K562 (cell line): ENCODE data around the gene LNX2. TPM values are rescaled to one million over a fixed set of nuclear protein-coding genes. Genes with fewer than 3 reads are reported as not detected.

Experiments used
- FOXP1 ChIP-seq: sonication (generic); formaldehyde crosslinking; IDR thresholded peaks from 2 replicates; pipeline ENCODE4 v1.8.0; 2022; ENCODE audit warnings: mild to moderate bottlenecking, missing genetic modification reagents
- HEY1 ChIP-seq: fragments of 250-450 bp; sonication (Bioruptor Pico); IDR thresholded peaks from 2 replicates; pipeline ENCODE4 v1.5.0; 2020; ENCODE audit warnings: mild to moderate bottlenecking, moderate library complexity, borderline replicate concordance
- TSHZ1 ChIP-seq: fragments of 250-450 bp; sonication (Bioruptor Pico); IDR thresholded peaks from 2 replicates; pipeline ENCODE4 v1.4.0; 2020; ENCODE audit warnings: mild to moderate bottlenecking, moderate library complexity
- ZBTB8A ChIP-seq: fragments of 450-650 bp; IDR thresholded peaks from 2 replicates; pipeline ENCODE4 v1.6.1; 2018; ENCODE audit warnings: mild to moderate bottlenecking, moderate library complexity; ENCODE audit not compliant: partially characterized antibody
- ZNF707 ChIP-seq: fragments of 250-450 bp; sonication (Bioruptor Pico); conservative IDR thresholded peaks from 2 replicates; pipeline ENCODE4 v1.8.0; 2022; ENCODE audit warnings: inconsistent platforms, mild to moderate bottlenecking, moderate library complexity
- polyA plus RNA-seq, 8 experiments: library from polyadenylated mRNA; depleted of rRNA in 4 of 8; stranded (reverse) in 5 of 8; unstranded in 3 of 8; fragments of >200 nt; fragmentation: Nextera tagmentation in 2 of 8; fragmentation: Illumina TruSeq in 1 of 8; extraction: Ambion mirVana in 2 of 8; extraction: Trizol in 1 of 8; gene quantifications; 2 replicates each; pipeline versions ENCODE4 v1.2.1 to v1.2.3, GENCODE V29; 2011 to 2014; ENCODE audit warnings: inconsistent platforms in 1 of 8, missing spikeins in 1 of 8
- total RNA-seq, 7 experiments: library from RNA; depleted of rRNA in 6 of 7; stranded (reverse); fragments of >200 nt in 6 of 7; fragmentation: Illumina TruSeq in 2 of 7; extraction: Trizol in 2 of 7; gene quantifications; 2 replicates each; pipeline versions ENCODE4 v1.2.1 to v1.2.3, GENCODE V29; 2011 to 2021; ENCODE audit warnings: low replicate concordance in 1 of 7
- TF ChIP-seq, protein P1 (sequence below): fragments of 450-650 bp; IDR thresholded peaks from 2 replicates; pipeline ENCODE4 v1.6.1; 2018; ENCODE audit not compliant: partially characterized antibody
- TF ChIP-seq, protein P2 (sequence below): fragments of 450-650 bp; IDR thresholded peaks from 2 replicates; pipeline ENCODE4 v1.6.1; 2016; ENCODE audit warnings: mild to moderate bottlenecking, moderate library complexity

LNX2 gene
- total and polyA plus RNA-seq, 9 of the 15 experiments (the other 6 are each of a cell fraction or from before 2014, with no cell fraction given): 1.5 to 5.5 (median 4.0) TPM

DNA sequence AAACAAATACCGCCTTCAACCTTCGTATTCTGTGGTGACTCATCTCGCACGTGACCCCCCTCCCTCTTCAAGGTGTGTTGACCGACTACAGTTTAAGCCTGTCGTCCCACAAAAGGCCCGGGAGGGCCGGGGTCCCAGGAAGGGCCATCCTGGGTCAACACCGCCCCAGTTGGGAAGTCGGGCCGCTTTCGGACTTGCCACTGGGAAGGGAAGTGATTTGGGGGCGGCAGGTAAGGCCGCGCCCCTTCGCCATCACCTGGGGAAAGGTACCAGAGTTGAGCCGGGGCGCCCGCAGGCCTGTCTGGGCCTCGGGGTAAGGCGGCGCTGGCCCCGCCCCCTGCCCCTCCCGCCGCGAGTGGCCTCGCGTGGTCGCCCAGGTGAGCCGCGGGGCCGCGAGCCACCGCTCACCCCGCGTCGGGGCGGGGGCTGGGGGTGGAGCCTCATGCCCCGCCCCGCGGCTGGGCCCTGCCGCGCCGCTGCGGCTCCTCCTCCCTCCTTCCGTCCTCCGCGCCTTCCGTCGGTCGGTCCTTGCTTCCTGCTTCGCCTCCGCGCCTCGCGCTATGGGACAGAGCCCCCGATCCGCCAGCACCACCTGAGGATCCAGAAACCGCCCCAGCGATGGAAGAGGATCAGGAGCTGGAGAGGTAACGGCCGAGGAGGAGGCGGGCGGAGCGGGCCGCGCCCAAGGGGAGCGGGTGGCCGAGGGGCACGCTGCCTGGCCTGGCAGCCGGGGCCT lies 1.2 kb upstream of the LNX2 start, which contains the start of gene POLR1D (continued):
- TF ChIP-seq TSHZ1 (CRISPR knock-in tag) (no peak), ZNF707 (no peak), HEY1 (CRISPR knock-in tag) (no peak), ZBTB8A (no peak), FOXP1 (CRISPR knock-in tag) (no peak)
- TF ChIP-seq, protein P1, sequence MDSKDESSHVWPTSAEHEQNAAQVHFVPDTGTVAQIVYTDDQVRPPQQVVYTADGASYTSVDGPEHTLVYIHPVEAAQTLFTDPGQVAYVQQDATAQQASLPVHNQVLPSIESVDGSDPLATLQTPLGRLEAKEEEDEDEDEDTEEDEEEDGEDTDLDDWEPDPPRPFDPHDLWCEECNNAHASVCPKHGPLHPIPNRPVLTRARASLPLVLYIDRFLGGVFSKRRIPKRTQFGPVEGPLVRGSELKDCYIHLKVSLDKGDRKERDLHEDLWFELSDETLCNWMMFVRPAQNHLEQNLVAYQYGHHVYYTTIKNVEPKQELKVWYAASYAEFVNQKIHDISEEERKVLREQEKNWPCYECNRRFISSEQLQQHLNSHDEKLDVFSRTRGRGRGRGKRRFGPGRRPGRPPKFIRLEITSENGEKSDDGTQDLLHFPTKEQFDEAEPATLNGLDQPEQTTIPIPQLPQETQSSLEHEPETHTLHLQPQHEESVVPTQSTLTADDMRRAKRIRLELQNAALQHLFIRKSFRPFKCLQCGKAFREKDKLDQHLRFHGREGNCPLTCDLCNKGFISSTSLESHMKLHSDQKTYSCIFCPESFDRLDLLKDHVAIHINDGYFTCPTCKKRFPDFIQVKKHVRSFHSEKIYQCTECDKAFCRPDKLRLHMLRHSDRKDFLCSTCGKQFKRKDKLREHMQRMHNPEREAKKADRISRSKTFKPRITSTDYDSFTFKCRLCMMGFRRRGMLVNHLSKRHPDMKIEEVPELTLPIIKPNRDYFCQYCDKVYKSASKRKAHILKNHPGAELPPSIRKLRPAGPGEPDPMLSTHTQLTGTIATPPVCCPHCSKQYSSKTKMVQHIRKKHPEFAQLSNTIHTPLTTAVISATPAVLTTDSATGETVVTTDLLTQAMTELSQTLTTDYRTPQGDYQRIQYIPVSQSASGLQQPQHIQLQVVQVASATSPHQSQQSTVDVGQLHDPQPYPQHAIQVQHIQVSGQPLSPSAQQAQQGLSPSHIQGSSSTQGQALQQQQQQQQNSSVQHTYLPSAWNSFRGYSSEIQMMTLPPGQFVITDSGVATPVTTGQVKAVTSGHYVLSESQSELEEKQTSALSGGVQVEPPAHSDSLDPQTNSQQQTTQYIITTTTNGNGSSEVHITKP: no peak
- TF ChIP-seq, protein P2, sequence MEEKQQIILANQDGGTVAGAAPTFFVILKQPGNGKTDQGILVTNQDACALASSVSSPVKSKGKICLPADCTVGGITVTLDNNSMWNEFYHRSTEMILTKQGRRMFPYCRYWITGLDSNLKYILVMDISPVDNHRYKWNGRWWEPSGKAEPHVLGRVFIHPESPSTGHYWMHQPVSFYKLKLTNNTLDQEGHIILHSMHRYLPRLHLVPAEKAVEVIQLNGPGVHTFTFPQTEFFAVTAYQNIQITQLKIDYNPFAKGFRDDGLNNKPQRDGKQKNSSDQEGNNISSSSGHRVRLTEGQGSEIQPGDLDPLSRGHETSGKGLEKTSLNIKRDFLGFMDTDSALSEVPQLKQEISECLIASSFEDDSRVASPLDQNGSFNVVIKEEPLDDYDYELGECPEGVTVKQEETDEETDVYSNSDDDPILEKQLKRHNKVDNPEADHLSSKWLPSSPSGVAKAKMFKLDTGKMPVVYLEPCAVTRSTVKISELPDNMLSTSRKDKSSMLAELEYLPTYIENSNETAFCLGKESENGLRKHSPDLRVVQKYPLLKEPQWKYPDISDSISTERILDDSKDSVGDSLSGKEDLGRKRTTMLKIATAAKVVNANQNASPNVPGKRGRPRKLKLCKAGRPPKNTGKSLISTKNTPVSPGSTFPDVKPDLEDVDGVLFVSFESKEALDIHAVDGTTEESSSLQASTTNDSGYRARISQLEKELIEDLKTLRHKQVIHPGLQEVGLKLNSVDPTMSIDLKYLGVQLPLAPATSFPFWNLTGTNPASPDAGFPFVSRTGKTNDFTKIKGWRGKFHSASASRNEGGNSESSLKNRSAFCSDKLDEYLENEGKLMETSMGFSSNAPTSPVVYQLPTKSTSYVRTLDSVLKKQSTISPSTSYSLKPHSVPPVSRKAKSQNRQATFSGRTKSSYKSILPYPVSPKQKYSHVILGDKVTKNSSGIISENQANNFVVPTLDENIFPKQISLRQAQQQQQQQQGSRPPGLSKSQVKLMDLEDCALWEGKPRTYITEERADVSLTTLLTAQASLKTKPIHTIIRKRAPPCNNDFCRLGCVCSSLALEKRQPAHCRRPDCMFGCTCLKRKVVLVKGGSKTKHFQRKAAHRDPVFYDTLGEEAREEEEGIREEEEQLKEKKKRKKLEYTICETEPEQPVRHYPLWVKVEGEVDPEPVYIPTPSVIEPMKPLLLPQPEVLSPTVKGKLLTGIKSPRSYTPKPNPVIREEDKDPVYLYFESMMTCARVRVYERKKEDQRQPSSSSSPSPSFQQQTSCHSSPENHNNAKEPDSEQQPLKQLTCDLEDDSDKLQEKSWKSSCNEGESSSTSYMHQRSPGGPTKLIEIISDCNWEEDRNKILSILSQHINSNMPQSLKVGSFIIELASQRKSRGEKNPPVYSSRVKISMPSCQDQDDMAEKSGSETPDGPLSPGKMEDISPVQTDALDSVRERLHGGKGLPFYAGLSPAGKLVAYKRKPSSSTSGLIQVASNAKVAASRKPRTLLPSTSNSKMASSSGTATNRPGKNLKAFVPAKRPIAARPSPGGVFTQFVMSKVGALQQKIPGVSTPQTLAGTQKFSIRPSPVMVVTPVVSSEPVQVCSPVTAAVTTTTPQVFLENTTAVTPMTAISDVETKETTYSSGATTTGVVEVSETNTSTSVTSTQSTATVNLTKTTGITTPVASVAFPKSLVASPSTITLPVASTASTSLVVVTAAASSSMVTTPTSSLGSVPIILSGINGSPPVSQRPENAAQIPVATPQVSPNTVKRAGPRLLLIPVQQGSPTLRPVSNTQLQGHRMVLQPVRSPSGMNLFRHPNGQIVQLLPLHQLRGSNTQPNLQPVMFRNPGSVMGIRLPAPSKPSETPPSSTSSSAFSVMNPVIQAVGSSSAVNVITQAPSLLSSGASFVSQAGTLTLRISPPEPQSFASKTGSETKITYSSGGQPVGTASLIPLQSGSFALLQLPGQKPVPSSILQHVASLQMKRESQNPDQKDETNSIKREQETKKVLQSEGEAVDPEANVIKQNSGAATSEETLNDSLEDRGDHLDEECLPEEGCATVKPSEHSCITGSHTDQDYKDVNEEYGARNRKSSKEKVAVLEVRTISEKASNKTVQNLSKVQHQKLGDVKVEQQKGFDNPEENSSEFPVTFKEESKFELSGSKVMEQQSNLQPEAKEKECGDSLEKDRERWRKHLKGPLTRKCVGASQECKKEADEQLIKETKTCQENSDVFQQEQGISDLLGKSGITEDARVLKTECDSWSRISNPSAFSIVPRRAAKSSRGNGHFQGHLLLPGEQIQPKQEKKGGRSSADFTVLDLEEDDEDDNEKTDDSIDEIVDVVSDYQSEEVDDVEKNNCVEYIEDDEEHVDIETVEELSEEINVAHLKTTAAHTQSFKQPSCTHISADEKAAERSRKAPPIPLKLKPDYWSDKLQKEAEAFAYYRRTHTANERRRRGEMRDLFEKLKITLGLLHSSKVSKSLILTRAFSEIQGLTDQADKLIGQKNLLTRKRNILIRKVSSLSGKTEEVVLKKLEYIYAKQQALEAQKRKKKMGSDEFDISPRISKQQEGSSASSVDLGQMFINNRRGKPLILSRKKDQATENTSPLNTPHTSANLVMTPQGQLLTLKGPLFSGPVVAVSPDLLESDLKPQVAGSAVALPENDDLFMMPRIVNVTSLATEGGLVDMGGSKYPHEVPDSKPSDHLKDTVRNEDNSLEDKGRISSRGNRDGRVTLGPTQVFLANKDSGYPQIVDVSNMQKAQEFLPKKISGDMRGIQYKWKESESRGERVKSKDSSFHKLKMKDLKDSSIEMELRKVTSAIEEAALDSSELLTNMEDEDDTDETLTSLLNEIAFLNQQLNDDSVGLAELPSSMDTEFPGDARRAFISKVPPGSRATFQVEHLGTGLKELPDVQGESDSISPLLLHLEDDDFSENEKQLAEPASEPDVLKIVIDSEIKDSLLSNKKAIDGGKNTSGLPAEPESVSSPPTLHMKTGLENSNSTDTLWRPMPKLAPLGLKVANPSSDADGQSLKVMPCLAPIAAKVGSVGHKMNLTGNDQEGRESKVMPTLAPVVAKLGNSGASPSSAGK: peak; percentile 34; the same call in 1 of the 2 replicates
